Sigmoid colon (tissue), 7 donors: ENCODE results near the gene SMAD9. TPM values are rescaled to one million over a fixed set of nuclear protein-coding genes. Genes with fewer than 3 reads are reported as not detected.

Experiments used
- DNase-seq: peaks from one replicate; pipeline ENCODE4 v3.0.0-alpha.2; 2019
- H3K27ac ChIP-seq, 4 donors: fragments of 200-600 bp; sonication (generic); one replicate each; pipeline ENCODE4 v1.5.1; 2016 to 2019; ENCODE audit warnings: mild to moderate bottlenecking in 1 of 4
- H3K27me3 ChIP-seq, 3 donors: fragments of 200-600 bp; sonication (generic); one replicate each; pipeline ENCODE4 v1.5.1; 2019; ENCODE audit warnings: mild to moderate bottlenecking in 1 of 3
- H3K36me3 ChIP-seq, 4 donors: fragments of 200-600 bp; sonication (generic); one replicate each; pipeline ENCODE4 v1.5.1; 2016 to 2019
- H3K4me1 ChIP-seq, 4 donors: fragments of 200-600 bp; sonication (generic); one replicate each; pipeline ENCODE4 v1.5.1; 2017 to 2019
- H3K4me3 ChIP-seq, 4 donors: fragments of 200-600 bp; sonication (generic); one replicate each; pipeline ENCODE4 v1.5.1; 2017 to 2019; ENCODE audit warnings: mild to moderate bottlenecking in 2 of 4, moderate library complexity in 1 of 4
- H3K9me3 ChIP-seq, 4 donors: fragments of 200-600 bp in 3 of 4; sonication (generic) in 3 of 4; one replicate each; pipeline versions ENCODE4 v1.5.1 to v1.6.1; 2013 to 2019
- CTCF ChIP-seq, 4 experiments: fragments of 450-650 bp in 3 of 4; fragments of 200-600 bp in 1 of 4; IDR thresholded peaks; one replicate each; pipeline ENCODE4 v1.5.1; 2016 to 2019; ENCODE audit warnings: antibody characterized with exemption in 4 of 4, mild to moderate bottlenecking in 3 of 4, moderate library complexity in 2 of 4
- EP300 ChIP-seq, 4 donors: sonication (generic); formaldehyde crosslinking; IDR thresholded peaks; one replicate each; pipeline ENCODE4 v1.6.1; 2017; ENCODE audit warnings: antibody characterized with exemption in 4 of 4
- POLR2A ChIP-seq, 2 donors: fragments of 450-650 bp; IDR thresholded peaks; one replicate each; pipeline ENCODE4 v1.6.1; 2016; ENCODE audit warnings: antibody characterized with exemption in 2 of 2, mild to moderate bottlenecking in 2 of 2, moderate library complexity in 2 of 2
- POLR2AphosphoS5 ChIP-seq, 4 donors: sonication (generic); formaldehyde crosslinking; IDR thresholded peaks; one replicate each; pipeline ENCODE4 v1.6.1; 2017; ENCODE audit warnings: antibody characterized with exemption in 4 of 4
- WGBS, 2 donors: extraction: QIAGEN DNeasy Blood & Tissue Kit; methylation state at CpG; one replicate each; pipeline ENCODE4 v1.1.7; 2013; 5-methylcytosine and 5-hydroxymethylcytosine counted together
- intact Hi-C: fragments of 100-400 bp; cut with DNase I; formaldehyde crosslinking; loops from one replicate; pipeline ENCODE4 v1.15.1; 2023
- polyA plus RNA-seq, 3 donors: library from polyadenylated mRNA; stranded (reverse); fragments of 200-250 nt; gene quantifications; one replicate each; pipeline ENCODE4 v1.2.3, GENCODE V29; 2013
- total RNA-seq, 4 donors: library from RNA; depleted of rRNA; stranded (reverse); fragments of >200 nt; gene quantifications; one replicate each; pipeline ENCODE4 v1.1.0, GENCODE V29; 2016
- donor health status: healthy with polysubstance abuse.
- donor health status: Bipolar disorder and iron deficiency.
- donor health status: healthy.

SMAD9 gene
- total and polyA plus RNA-seq, 7 donors: 1.2 to 33.3 (median 21.7) TPM

GRCh38 chr13:36912973-36913372 lies 7.1 kb downstream of the SMAD9 start:
- TF ChIP-seq CTCF (IDR thresholded peaks at IDR 0.05): no peak
- Histone ChIP-seq H3K36me3 (no peaks in the 10 kb centered on the region), H3K27ac (no peak overlapping the region), H3K9me3 (no peaks in the 10 kb centered on the region), H3K27me3 (no peaks in the 10 kb centered on the region), H3K4me3 (no peak overlapping the region), H3K4me1 (peaks cover 0 to 37% (median 25%) of the 10 kb centered on the region in 4 donors)
- intact Hi-C loops: no loop called here
- 39 to 47% methylated on average over 2 of the region's 2 CpGs for WGBS, 2 donors
- DNase-seq: no peak

DNA sequence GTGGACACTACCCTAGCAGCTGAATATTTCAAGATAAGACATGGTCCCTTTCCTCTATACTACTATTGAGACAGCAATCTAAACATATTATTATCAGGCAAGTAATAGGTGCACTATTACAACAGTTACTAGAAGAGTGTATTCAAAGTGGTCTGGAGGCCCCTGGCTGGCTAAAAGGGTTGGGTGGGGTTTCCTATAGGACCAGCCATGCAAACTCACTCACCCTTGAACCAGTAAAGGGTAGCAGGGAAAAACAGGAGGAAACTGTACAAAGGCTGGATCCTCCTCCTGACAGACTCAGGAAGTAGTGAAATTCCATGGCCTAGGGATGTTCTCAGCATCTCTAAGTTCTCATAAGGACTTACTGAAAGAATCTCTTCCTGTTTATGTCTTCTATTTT lies 7.7 kb downstream of the SMAD9 start:
- intact Hi-C loops: no loop called here
- TF ChIP-seq POLR2A (IDR thresholded peaks at IDR 0.05) (no peak), POLR2AphosphoS5 (IDR thresholded peaks at IDR 0.05) (no peak), CTCF (IDR thresholded peaks at IDR 0.05) (no peak), EP300 (IDR thresholded peaks at IDR 0.05) (no peak)
- Histone ChIP-seq H3K36me3 (no peaks in the 10 kb centered on the region), H3K27ac (no peak overlapping the region), H3K9me3 (no peaks in the 10 kb centered on the region), H3K27me3 (no peaks in the 10 kb centered on the region), H3K4me3 (no peak overlapping the region), H3K4me1 (peaks cover 0 to 31% (median 20%) of the 10 kb centered on the region in 4 donors)
- no peak for DNase-seq

DNA sequence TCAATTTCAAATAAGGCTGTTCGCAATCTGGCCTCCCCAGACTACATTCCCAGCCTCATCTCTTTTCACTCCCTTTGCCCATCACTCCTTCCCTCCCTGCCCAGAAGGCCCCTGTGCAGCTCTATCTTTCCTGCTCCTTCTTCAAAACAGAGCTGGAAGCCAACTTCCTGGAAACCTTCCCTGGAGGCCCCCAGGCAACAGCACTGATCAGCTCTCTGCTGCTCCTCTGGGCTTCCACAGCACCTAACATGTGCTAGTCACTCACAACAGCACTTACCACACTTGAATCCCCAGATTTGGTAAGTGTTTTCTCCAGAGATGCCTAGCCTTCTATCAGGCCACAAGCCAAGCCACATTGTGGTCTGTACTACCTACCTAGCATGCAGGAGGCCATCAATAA lies 9.5 kb downstream of the SMAD9 start:
- no peak overlapping the region for H3K4me3 ChIP-seq
- H3K27ac ChIP-seq: no peak overlapping the region
- no peaks in the 10 kb centered on the region for H3K9me3 ChIP-seq
- 98 to 100% methylated on average over 1 of the region's 1 CpG for WGBS, 2 donors
- DNase-seq: no peak
- no peaks in the 10 kb centered on the region for H3K36me3 ChIP-seq
- H3K27me3 ChIP-seq: no peaks in the 10 kb centered on the region
- intact Hi-C loops: no loop called here
- H3K4me1 ChIP-seq: peaks cover 0 to 13% (median 11%) of the 10 kb centered on the region in 4 donors
- TF ChIP-seq CTCF (IDR thresholded peaks at IDR 0.05) (no peak), POLR2A (IDR thresholded peaks at IDR 0.05) (no peak), POLR2AphosphoS5 (IDR thresholded peaks at IDR 0.05) (no peak), EP300 (IDR thresholded peaks at IDR 0.05) (no peak)

DNA sequence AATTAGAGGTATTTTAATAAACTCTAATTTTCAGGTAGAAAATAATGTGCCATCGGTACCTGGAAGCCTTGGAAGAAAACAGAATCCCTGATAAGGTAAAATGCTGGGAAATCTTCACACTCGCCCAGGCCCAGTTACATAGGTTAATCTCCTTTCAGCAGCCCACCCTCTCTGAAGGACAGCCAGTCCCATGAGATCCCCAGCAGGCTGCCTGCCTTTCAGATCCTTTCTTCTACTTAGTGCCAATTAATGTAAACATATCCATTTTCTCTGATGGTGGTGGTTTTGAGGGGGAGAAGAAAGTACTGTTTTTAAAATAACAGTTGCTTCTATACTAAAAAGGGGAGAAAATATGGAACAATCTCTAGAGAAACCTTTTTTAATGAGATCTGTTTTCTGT lies 12.2 kb downstream of the SMAD9 start:
- H3K9me3 ChIP-seq: no peaks in the 10 kb centered on the region
- 93% methylated on average over 2 of the region's 2 CpGs for WGBS, 2 donors
- H3K4me1 ChIP-seq: no peaks in the 10 kb centered on the region
- H3K27me3 ChIP-seq: no peaks in the 10 kb centered on the region
- no peaks in the 10 kb centered on the region for H3K36me3 ChIP-seq
- intact Hi-C loops: no loop called here
- no peak overlapping the region for H3K4me3 ChIP-seq
- H3K27ac ChIP-seq: no peak overlapping the region
- TF ChIP-seq POLR2AphosphoS5 (IDR thresholded peaks at IDR 0.05) (no peak), EP300 (IDR thresholded peaks at IDR 0.05) (no peak), CTCF (IDR thresholded peaks at IDR 0.05) (no peak), POLR2A (IDR thresholded peaks at IDR 0.05) (no peak)
- DNase-seq: no peak

DNA sequence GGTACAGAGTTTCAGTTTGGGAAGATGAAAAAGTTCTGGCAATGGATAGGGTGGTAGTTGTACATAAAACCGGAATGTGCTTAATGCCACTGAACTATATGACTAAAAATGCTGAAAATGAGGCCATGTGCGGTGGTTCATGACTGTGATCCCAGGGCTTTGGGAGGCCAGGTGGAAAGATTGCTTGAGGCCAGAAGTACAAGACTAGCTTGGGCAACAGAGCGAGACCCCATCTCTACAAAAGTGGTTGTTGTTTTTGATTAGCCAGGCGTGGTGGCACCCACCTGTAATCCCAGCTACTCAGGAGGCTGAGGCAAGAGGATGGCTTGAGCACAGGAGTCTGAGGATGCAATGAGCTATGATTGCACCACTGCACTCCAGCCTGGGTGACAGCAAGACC lies 12.8 kb downstream of the SMAD9 start:
- Histone ChIP-seq H3K27me3 (no peaks in the 10 kb centered on the region), H3K9me3 (no peaks in the 10 kb centered on the region), H3K36me3 (no peaks in the 10 kb centered on the region), H3K4me1 (no peaks in the 10 kb centered on the region), H3K27ac (no peak overlapping the region), H3K4me3 (no peak overlapping the region)
- TF ChIP-seq CTCF (IDR thresholded peaks at IDR 0.05) (no peak), POLR2A (IDR thresholded peaks at IDR 0.05) (no peak), EP300 (IDR thresholded peaks at IDR 0.05) (no peak), POLR2AphosphoS5 (IDR thresholded peaks at IDR 0.05) (no peak)
- DNase-seq: no peak
- intact Hi-C loops: no loop called here
- WGBS, 2 donors: 95 to 96% methylated on average over 4 of the region's 4 CpGs
